GM23338 (cell line): ENCODE data around the gene HAPLN2. TPM values are rescaled to one million over a fixed set of nuclear protein-coding genes. Genes with fewer than 3 reads are reported as not detected.
A peak's percentile ranks its signal among the peaks of the same experiment; 100 is the strongest.

Source experiments
- ATAC-seq: fragments of 200-7000 bp; cut with Tn5 transposase; 3 replicates; pipeline ENCODE4 v1.9.1; 2020
- DNase-seq: peaks from one replicate; pipeline ENCODE4 v3.0.0-alpha.2; 2015; ENCODE audit warnings: low spot score
- H2AFZ ChIP-seq: fragments of 200-600 bp; sonication (generic); 2 replicates; pipeline ENCODE4 v1.8.0; 2016; ENCODE audit warnings: antibody characterized with exemption, mild to moderate bottlenecking, moderate library complexity
- H3F3A ChIP-seq: fragments of 200-600 bp; sonication (generic); replicated peaks from 2 replicates; pipeline ENCODE4 v1.8.0; 2017; ENCODE audit warnings: antibody characterized with exemption, mixed run types, low read depth
- H3K27ac ChIP-seq: fragments of 200-600 bp; sonication (generic); 2 replicates; pipeline ENCODE4 v1.6.1; 2016; ENCODE audit warnings: low read depth
- H3K27me3 ChIP-seq: fragments of 200-600 bp; sonication (generic); 2 replicates; pipeline ENCODE4 v1.8.0; 2016; ENCODE audit warnings: mild to moderate bottlenecking, mixed run types, moderate library complexity; ENCODE audit not compliant: insufficient read depth
- H3K36me3 ChIP-seq: fragments of 200-600 bp; sonication (generic); 2 replicates; pipeline ENCODE4 v1.8.0; 2016; ENCODE audit warnings: mild to moderate bottlenecking; ENCODE audit not compliant: insufficient read depth
- H3K4me1 ChIP-seq: fragments of 200-600 bp; sonication (generic); 2 replicates; pipeline ENCODE4 v1.8.0; 2016; ENCODE audit warnings: mild to moderate bottlenecking, moderate library complexity; ENCODE audit not compliant: insufficient read depth
- H3K4me2 ChIP-seq: fragments of 200-600 bp; sonication (generic); 2 replicates; pipeline ENCODE4 v1.7.1; 2017; ENCODE audit warnings: mixed run types
- H3K4me3 ChIP-seq: fragments of 200-600 bp; sonication (generic); 2 replicates; pipeline ENCODE4 v1.6.1; 2016; ENCODE audit warnings: mixed run types
- H3K79me2 ChIP-seq: fragments of 200-600 bp; sonication (generic); replicated peaks from 2 replicates; pipeline ENCODE4 v1.8.0; 2017; ENCODE audit warnings: mild to moderate bottlenecking; ENCODE audit not compliant: insufficient read depth
- H3K9me2 ChIP-seq: fragments of 200-600 bp; sonication (generic); 2 replicates; pipeline ENCODE4 v1.8.0; 2017; ENCODE audit not compliant: insufficient read depth
- H4K20me1 ChIP-seq: fragments of 200-600 bp; sonication (generic); replicated peaks from 2 replicates; pipeline ENCODE4 v1.8.0; 2017; ENCODE audit warnings: mild to moderate bottlenecking; ENCODE audit not compliant: insufficient read depth
- H3K27ac Mint-ChIP-seq: 2 replicates; pipeline ENCODE4 v1.8.0; 2020; ENCODE audit warnings: inconsistent platforms, mild to moderate bottlenecking, moderate library complexity, mixed read lengths
- H3K27me3 Mint-ChIP-seq: 3 replicates; pipeline ENCODE4 v1.8.0; 2022; ENCODE audit warnings: low read depth, mild to moderate bottlenecking, moderate library complexity, mixed read lengths, inconsistent platforms; ENCODE audit not compliant: insufficient read depth, poor library complexity
- H3K36me3 Mint-ChIP-seq: 3 replicates; pipeline ENCODE4 v1.8.0; 2021; ENCODE audit warnings: low read depth, mild to moderate bottlenecking, inconsistent platforms, moderate library complexity, mixed read lengths
- H3K4me1 Mint-ChIP-seq: 3 replicates; pipeline ENCODE4 v1.8.0; 2020; ENCODE audit warnings: mild to moderate bottlenecking, inconsistent platforms, mixed read lengths
- H3K4me3 Mint-ChIP-seq: 3 replicates; pipeline ENCODE4 v1.8.0; 2021; ENCODE audit warnings: moderate library complexity, mild to moderate bottlenecking, inconsistent platforms, mixed read lengths
- H3K9me3 Mint-ChIP-seq: 3 replicates; pipeline ENCODE4 v1.8.0; 2020; ENCODE audit warnings: moderate library complexity, mild to moderate bottlenecking, inconsistent platforms, mixed read lengths
- CREB1 ChIP-seq: fragments of 250-450 bp; sonication (Bioruptor Pico); IDR thresholded peaks from 2 replicates; pipeline ENCODE4 v1.5.0; 2020; ENCODE audit warnings: low read depth, mild to moderate bottlenecking, moderate library complexity
- ETS1 ChIP-seq: IDR thresholded peaks from 2 replicates; pipeline ENCODE4 v1.6.1; 2016; ENCODE audit warnings: antibody characterized with exemption
- EZH2 ChIP-seq: fragments of 200-600 bp; sonication (generic); IDR thresholded peaks from one replicate; pipeline ENCODE4 v1.8.0; 2017; ENCODE audit warnings: antibody characterized with exemption, mild to moderate bottlenecking, low read depth; ENCODE audit not compliant: unreplicated experiment
- EZH2phosphoT487 ChIP-seq: fragments of 200-600 bp; sonication (generic); IDR thresholded peaks from one replicate; pipeline ENCODE4 v1.8.1; 2018; ENCODE audit warnings: antibody characterized with exemption; ENCODE audit not compliant: unreplicated experiment
- JUNB ChIP-seq: IDR thresholded peaks from one replicate; pipeline ENCODE4 v1.6.1; 2016; ENCODE audit warnings: antibody characterized with exemption; ENCODE audit not compliant: unreplicated experiment
- NANOG ChIP-seq: IDR thresholded peaks from 2 replicates; pipeline ENCODE4 v1.6.1; 2016; ENCODE audit warnings: antibody characterized with exemption, borderline replicate concordance
- POLR2AphosphoS5 ChIP-seq: IDR thresholded peaks from 2 replicates; pipeline ENCODE4 v1.6.1; 2016; ENCODE audit warnings: antibody characterized with exemption, low read depth
- STAT1 ChIP-seq: IDR thresholded peaks from one replicate; pipeline ENCODE4 v1.6.1; 2016; ENCODE audit warnings: antibody characterized with exemption; ENCODE audit not compliant: unreplicated experiment
- ZNF114 ChIP-seq: fragments of 250-450 bp; sonication (Bioruptor Pico); IDR thresholded peaks from 2 replicates; pipeline ENCODE4 v1.5.0; 2020; ENCODE audit warnings: mild to moderate bottlenecking, moderate library complexity
- ZNF331 ChIP-seq: fragments of 250-450 bp; sonication (Bioruptor Pico); IDR thresholded peaks from 2 replicates; pipeline ENCODE4 v1.5.0; 2020; ENCODE audit warnings: low read depth, mild to moderate bottlenecking, moderate library complexity
- polyA plus RNA-seq: library from polyadenylated mRNA; unstranded; fragments of >200 nt; fragmentation: Nextera tagmentation; extraction: Ambion mirVana; gene quantifications from 2 replicates; pipeline ENCODE4 v1.2.1, GENCODE V29; 2016
- total RNA-seq: library from RNA; depleted of rRNA; stranded (reverse); fragments of >200 nt; shearing (Covaris generic); gene quantifications from 2 replicates; pipeline ENCODE4 v1.2.3, GENCODE V29; 2014
- TF ChIP-seq, protein P1 (sequence below): IDR thresholded peaks from one replicate; pipeline ENCODE4 v1.6.1; 2018; ENCODE audit warnings: antibody characterized with exemption; ENCODE audit not compliant: unreplicated experiment
- TF ChIP-seq, protein P2 (sequence below), 2 experiments: fragments of 200-600 bp in 1 of 2; sonication (generic) in 1 of 2; conservative IDR thresholded peaks; 2 replicates each; pipeline versions ENCODE4 v1.5.1 to v1.6.1; 2016 to 2017; ENCODE audit warnings: antibody characterized with exemption in 2 of 2, low read depth in 2 of 2, mild to moderate bottlenecking in 2 of 2, moderate library complexity in 1 of 2

The HAPLN2 gene
- total and polyA plus RNA-seq, 2 experiments from 2014 or later, result 0.53 TPM; not detected in 1

GRCh38 chr1:156655151-156655903, 36.1 kb downstream of the HAPLN2 start:
- Mint-ChIP-seq H3K36me3 (no peaks in the 10 kb centered on the region; the same call in 2 of the 3 replicates), H3K27ac (no peak overlapping the region), H3K4me3 (peak overlapping the region; percentile 31; the same call in 2 of the 3 replicates), H3K27me3 (peaks cover 46% of the 10 kb centered on the region), H3K4me1 (peaks cover 40% of the 10 kb centered on the region), H3K9me3 (no peaks in the 10 kb centered on the region; the same call in 2 of the 3 replicates)
- ATAC-seq, result no peak
- DNase-seq, result no peak
- Histone ChIP-seq H3K4me2 (no peak overlapping the region), H3F3A (peaks cover 5% of the 10 kb centered on the region; the same call in 1 of the 2 replicates), H2AFZ (no peak overlapping the region), H4K20me1 (no peaks in the 10 kb centered on the region), H3K4me1 (peaks cover 18% of the 10 kb centered on the region), H3K27ac (no peak overlapping the region), H3K36me3 (no peaks in the 10 kb centered on the region), H3K27me3 (peaks cover 81% of the 10 kb centered on the region), H3K79me2 (no peaks in the 10 kb centered on the region), H3K9me2 (no peaks in the 10 kb centered on the region), H3K4me3 (no peak overlapping the region)
- TF ChIP-seq, protein P1, sequence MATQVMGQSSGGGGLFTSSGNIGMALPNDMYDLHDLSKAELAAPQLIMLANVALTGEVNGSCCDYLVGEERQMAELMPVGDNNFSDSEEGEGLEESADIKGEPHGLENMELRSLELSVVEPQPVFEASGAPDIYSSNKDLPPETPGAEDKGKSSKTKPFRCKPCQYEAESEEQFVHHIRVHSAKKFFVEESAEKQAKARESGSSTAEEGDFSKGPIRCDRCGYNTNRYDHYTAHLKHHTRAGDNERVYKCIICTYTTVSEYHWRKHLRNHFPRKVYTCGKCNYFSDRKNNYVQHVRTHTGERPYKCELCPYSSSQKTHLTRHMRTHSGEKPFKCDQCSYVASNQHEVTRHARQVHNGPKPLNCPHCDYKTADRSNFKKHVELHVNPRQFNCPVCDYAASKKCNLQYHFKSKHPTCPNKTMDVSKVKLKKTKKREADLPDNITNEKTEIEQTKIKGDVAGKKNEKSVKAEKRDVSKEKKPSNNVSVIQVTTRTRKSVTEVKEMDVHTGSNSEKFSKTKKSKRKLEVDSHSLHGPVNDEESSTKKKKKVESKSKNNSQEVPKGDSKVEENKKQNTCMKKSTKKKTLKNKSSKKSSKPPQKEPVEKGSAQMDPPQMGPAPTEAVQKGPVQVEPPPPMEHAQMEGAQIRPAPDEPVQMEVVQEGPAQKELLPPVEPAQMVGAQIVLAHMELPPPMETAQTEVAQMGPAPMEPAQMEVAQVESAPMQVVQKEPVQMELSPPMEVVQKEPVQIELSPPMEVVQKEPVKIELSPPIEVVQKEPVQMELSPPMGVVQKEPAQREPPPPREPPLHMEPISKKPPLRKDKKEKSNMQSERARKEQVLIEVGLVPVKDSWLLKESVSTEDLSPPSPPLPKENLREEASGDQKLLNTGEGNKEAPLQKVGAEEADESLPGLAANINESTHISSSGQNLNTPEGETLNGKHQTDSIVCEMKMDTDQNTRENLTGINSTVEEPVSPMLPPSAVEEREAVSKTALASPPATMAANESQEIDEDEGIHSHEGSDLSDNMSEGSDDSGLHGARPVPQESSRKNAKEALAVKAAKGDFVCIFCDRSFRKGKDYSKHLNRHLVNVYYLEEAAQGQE, result no peak
- TF ChIP-seq NANOG, result no peak
- no peak for TF ChIP-seq EZH2
- no peak for TF ChIP-seq STAT1
- no peak for TF ChIP-seq POLR2AphosphoS5
- no peak for TF ChIP-seq JUNB
- no peak for TF ChIP-seq ETS1
- TF ChIP-seq EZH2phosphoT487, result no peak
- no peak for TF ChIP-seq ZNF331 (CRISPR knock-in tag)
- no peak for TF ChIP-seq ZNF114 (CRISPR knock-in tag)
- TF ChIP-seq, protein P2, sequence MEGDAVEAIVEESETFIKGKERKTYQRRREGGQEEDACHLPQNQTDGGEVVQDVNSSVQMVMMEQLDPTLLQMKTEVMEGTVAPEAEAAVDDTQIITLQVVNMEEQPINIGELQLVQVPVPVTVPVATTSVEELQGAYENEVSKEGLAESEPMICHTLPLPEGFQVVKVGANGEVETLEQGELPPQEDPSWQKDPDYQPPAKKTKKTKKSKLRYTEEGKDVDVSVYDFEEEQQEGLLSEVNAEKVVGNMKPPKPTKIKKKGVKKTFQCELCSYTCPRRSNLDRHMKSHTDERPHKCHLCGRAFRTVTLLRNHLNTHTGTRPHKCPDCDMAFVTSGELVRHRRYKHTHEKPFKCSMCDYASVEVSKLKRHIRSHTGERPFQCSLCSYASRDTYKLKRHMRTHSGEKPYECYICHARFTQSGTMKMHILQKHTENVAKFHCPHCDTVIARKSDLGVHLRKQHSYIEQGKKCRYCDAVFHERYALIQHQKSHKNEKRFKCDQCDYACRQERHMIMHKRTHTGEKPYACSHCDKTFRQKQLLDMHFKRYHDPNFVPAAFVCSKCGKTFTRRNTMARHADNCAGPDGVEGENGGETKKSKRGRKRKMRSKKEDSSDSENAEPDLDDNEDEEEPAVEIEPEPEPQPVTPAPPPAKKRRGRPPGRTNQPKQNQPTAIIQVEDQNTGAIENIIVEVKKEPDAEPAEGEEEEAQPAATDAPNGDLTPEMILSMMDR (conservative IDR thresholded peaks at IDR 0.05; ENCODE audit: low read depth in 2 of 2), result no peak
- TF ChIP-seq CREB1 (CRISPR knock-in tag), result no peak
